Brain pericyte (primary cell): ENCODE results near the gene ANKRD45.
"Not testable (repeated sequence)": the region's sequence is repeated elsewhere in the genome, so short reads cannot be mapped to it uniquely, and the experiment has no call there.

Source experiments
- DNase-seq: peaks from one replicate; pipeline ENCODE4 v3.0.0-alpha.2; 2012; ENCODE audit warnings: low read depth, low spot score

ANKRD45 gene

DNA sequence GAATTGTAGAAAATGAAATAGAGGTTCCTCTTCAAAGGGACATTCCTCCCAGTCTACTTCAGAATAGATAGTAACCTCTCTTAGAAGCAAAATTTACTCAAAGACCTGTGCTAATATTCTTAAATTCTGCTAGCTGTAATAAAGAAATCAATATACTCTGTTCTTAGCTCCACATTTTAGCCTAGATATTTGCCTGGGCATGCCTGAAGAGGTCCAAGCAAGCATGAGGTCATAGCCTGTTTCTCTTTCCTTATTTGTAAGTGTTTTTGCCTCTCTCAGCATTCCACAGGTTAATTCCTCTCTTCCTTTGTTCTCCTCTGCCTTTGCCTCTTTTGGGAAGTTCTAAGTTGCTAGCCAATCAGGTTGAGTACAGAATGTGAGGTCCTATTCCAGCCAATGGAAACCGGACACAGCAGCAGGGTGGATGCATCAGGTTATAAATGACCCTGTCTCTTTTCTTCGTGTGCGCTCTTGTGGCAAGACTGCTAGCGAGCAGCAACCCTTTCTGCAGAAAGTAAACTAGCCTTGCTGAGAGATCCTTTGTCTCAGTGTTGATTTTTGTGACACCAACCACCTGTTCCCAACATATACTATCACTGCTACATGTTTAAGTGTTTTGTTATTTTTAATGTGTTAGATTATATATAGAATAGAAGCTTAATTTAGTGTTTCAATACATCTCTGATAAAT is 27.1 kb downstream of the ANKRD45 start:
- not testable (repeated sequence) for DNase-seq

DNA sequence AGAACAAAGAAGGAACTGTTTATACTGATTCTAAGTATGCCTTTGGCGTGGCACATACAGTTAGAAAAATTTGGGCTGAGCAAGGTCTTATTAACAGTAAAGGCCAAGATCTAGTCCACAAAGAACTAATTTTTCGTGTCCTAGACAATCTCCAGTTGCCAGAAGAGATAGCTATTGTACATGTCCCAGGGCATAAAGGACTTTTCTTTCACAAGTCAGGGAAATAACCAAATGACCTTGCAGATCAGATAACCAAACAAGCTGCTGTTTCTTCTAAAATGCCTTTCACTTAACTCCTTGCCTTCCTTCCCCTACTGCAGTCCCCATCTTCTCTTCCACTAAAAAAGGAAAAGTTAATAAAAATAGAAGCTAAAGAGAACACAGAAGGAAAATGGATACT is 30.5 kb downstream of the ANKRD45 start:
- DNase-seq = no peak

DNA sequence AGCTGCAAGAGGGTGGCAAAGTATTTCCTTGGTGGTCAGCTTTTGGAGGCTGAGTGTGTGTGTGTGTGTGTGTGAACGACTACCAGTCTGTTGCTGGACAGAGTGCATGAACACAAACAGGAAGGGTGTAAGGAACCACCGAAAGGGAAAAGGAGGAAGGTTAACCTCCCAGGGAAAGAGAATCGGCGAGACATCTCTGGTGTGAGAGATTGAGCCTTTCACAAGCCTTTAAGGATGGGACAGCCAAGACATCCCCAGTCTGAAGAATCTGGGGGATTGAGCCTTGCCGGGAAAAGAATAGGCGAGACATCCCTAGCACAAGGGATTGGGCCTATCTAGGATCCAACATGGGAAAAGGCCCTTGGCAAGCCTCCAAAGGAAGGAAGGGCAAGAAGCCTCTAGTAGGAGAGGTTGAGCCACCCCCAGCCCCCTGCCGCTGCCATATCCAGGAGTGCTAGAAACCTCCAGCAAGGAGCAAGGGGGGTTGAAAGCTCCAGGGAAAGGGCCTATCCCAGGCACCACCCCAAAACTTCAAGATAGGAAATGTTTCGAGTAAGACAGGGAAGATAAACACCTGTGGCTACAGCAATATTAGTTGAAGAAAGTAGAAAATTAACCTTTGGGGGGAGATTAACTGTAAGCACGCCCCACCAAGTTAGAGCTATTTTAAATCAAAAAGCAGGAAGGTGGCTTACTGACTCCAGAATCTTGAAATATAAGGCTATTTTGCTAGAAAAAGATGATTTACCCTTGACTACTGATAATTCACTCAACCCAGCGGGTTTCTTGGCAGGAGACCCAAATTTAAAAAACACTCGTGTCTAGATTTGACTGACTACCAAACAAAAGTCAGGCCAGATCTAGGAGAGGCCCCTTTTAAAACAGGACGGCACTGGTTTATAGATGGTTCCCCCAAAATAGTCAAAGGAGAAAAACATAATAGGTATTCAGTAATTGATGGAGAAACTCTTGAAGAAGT is 31.3 kb downstream of the ANKRD45 start:
- DNase-seq = no peak

DNA sequence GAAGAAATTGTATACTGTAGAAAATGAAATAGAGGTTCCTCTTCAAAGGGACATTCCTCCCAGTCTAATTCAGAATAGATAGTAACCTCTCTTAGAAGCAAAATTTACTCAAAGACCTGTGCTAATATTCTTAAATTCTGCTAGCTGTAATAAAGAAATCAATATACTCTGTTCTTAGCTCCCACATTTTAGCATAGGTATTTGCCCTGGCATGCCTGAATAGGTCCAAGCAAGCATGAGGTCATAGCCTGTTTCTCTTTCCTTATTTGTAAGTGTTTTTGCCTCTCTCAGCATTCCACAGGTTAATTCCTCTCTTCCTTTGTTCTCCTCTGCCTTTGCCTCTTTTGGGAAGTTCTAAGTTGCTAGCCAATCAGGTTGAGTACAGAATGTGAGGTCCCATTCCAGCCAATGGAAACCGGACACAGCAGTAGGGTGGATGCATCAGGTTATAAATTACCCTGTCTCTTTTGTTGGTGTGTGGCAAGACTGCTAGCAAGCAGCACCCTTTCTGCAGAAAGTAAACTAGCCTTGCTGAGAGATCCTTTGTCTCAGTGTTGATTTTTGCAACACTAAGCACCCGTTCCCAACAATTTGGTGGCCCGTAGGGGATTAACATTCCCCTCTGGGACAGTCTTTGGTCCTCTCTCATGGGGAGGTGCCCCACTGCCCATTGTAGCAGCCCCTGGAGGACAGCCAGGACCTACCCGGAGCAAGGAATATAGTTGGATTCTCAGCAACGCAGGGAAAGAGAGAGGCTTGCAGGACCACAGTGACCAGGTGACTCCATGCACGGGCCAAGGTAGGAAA is 32.2 kb downstream of the ANKRD45 start:
- not testable (repeated sequence) for DNase-seq

DNA sequence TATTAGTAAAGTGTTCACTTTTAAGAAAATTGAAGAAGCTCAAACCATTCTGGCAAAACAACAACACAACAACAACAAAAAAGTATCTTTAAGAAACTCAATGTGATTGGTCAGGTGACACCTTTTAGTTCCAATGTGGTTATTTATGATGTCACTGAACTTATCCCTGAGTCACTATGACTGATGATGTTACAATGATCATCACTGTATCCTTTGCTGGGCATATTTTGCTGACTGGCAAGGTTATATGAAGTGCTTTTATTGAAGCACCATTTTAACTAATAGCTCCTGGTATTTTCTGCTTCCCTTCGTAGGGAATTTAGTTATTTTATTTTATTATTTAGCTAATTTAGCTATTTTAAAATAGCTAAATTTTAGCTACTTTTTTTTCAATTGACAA is 34.5 kb downstream of the ANKRD45 start, which contains the start of gene TEX50:
Gene TEX50 (plus strand): TSS at position 223 of the 400 bp plus-strand sequence. CDS start 184 bp downstream, outside the sequence.
- DNase-seq = no peak

DNA sequence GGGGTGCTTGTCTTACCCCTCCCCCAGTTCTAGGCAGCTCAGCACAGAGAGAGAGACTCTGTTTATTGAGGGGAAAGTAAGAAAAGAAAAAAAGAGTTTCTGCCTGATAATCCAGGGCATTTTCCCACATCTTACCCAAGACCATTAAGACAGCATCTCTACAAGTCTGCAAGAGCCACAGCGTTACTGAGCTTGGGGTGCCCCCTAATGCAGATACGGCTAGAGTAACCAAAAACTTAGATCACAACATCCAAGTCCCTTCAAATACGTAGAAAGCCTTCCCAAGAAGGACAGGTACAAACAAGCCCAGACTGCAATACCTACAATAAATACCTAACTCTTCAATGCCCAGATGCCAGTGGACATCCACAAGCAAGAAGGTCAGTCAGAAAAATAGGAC is 40.8 kb downstream of the ANKRD45 start:
- DNase-seq = no peak

DNA sequence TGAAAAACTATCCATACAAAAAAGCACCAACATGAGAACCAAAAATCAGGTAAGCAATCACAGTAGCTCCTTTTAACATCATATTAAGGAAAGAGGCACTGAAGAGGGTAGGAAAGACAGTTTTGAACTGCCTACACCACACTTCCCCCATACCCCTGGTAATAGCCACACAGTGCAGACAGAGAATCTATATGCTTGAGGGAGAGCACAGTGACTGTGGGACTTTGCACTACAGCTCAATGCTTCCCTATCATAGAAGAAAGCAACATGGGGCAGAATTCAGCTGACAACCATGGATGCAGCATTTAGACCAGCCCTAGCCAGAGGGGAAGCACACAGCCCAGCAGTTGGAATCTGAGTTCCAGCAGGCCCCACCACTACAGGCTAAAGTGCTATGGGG is 42.4 kb downstream of the ANKRD45 start:
- DNase-seq = no peak

DNA sequence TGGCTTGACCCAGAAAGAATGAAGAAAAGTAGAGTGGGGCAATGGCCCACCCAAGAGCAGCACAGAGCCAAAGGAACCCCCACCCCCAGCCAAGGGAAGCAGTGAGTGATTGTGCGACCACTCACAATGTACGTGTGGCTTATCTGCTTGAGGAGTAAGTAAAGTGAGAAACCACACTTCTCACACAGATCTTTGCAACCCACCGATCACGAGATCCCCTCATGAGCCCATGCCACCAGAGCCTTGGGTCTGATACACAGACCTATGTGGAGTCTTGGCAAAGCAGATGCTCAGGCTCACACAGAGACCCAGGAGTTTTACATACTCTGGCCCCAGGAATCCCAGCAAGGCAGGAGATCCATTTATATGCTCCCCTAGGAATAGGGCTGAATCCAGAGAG is 52.8 kb downstream of the ANKRD45 start:
- no peak for DNase-seq

DNA sequence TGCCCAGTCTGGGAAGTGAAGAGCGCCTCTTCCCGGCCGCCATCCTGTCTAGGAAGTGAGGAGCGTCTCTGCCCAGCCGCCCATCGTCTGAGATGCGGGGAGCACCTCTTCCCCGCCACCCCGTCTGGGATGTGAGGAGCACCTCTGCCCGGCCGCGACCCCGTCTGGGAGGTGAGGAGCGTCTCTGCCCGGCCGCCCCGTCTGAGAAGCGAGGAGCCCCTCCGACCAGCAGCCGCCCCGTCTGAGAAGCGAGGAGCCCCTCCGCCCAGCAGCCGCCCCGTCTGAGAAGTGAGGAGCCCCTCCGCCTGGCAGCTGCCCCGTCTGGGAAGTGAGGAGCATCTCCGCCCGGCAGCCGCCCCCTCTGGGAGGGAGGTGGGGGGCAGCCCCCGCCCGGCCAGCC is 56.6 kb downstream of the ANKRD45 start:
- DNase-seq = not testable (repeated sequence)

DNA sequence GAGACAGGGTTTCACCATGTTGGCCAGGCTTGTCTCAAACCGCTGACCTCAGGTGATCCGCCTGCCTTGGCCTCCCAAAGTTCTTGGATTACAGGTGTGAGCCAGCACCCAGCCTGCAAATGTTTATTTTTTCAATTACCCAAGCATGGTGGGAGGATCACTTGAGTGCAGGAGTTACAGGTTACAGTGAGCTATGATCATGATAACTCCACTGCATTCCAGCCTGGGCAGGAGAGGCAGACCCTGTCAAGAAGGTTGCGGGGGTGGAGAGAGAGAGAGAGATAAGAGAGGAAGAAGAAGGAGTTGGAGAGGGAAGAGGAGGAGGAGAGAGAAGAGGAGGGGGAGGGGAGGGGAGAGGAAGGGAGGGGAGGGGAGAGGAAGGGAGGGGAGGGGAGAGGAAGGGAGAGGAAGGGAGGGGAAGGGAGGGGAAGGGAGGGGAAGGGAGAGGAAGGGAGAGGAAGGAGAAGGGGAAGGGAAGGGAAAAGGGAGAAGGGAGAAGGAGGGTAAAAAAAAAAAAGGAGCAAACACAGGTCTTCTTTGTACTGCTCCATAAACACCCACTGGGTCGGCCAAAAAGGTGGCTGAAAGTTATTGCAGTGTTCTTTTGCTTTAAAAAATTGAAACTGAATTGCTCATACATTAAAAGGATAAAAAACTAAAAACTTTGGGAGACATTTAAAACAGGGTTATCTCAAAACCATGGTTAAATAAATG is 61.0 kb downstream of the ANKRD45 start:
- no peak for DNase-seq

DNA sequence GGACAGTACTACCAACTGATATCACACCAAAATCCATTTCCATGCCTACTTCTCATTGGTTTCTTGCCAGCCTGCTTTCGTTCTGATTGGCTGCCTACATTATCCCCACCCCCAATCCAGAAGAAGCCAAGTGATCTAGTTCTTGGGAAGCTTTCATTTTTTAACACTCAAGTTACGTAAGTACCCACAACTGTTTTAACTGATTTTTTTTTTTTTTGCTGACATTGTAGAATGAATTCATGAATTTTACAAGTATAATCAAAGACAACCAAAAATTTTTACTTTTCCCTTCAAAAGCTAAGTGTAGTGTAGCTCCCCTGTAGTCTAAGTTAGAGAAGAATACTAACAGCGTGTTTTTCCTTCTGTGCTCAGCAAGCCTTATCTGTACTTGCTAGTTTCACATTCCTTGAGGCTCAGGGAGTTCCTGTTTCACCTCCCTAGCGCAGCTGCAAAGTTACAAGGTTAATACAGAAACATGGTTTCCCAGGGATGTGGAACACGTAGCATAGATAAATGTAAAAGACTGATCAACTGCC is 66.5 kb downstream of the ANKRD45 start, which contains the start of gene SLC9C2:
Gene SLC9C2 (minus strand): TSS at position 17 of the 536 bp plus-strand sequence. CDS start 1,296 bp downstream, outside the sequence.
- no peak for DNase-seq

DNA sequence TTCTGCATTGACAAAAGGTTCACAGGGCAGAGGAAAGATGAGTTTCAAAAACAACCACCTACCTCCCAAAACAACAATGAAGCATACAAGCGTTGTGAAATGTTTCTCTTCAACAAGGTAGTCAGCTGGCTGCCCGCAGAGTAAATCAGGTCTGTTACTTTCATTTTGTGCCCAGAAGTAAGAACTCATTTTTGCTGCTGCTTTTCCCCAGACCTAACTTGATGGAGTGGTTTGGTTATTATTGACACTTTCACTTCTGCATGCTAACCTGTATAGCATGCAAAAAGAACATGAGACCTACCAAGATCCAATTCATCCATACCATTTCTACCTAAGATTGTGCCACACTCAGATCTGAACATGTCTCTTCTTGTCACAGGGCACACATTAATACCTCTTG is 68.1 kb downstream of the ANKRD45 start:
- no peak for DNase-seq

DNA sequence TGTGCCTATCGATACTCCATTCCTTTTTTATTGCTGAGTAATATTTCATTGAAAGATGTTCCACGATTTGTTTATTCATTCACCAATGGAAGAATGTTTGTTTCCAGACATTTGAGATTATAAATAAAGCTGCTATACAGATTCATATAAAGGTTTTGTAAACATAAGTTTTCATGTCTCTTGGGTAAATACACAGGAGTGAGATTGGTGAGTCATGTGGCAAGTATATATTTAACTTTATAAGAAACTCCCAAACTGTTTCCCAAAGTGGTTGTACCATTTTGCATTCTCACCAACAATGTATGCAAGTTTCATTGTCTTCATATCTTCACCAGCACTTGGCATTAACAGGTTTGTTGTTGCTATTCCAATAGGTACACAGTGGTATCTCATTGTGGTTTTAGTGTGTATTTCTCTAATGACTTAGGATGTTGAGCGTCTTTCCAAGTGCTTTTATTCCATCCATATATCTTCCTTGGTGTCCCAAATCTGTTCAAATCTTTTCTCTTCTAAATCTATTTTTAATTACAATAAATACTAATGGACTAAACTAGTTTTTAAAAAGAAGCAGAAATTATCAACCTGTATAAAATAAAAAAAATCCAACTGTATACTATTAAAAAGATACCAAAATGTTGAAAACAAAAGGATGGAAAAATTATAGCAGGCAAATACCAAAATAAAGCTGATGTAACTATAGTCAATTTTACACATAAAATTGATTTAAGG is 73.4 kb downstream of the ANKRD45 start:
- no peak for DNase-seq

DNA sequence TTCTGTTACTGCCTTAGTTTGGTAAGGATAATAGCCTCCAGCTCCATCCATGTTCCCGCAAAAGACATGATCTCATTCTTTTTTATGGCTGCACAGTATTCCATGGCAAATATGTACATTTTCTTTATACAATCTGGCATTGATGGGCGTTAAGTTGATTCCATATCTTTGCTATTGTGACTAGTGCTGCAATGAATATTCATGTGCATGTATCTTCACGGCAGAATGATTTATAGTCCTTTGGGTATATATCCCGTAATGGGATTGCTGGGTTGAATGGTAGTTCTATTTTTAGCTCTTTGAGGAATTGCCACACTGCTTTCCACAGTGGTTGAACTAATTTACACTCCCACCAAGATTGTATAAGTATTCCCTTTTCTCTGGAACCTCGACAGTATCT is 78.5 kb downstream of the ANKRD45 start:
- not testable (repeated sequence) for DNase-seq

DNA sequence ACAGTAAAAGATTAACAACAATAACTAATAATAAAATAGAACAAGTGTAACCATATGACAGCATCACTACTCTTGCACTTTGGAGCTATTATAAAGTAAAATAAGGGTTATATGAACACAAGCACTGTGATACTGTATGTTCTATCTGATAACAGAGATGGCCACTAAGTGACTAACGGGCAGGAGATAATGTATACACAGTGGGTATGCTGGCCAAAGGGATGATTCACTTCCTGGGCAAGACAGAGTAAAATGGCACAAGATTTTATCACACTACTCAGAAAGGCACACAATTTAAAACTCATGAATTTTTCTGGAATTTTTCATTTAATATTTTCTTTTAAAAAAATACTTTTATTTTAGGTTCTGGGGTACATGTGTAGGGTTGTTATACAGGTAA is 79.1 kb downstream of the ANKRD45 start:
- DNase-seq = no peak

DNA sequence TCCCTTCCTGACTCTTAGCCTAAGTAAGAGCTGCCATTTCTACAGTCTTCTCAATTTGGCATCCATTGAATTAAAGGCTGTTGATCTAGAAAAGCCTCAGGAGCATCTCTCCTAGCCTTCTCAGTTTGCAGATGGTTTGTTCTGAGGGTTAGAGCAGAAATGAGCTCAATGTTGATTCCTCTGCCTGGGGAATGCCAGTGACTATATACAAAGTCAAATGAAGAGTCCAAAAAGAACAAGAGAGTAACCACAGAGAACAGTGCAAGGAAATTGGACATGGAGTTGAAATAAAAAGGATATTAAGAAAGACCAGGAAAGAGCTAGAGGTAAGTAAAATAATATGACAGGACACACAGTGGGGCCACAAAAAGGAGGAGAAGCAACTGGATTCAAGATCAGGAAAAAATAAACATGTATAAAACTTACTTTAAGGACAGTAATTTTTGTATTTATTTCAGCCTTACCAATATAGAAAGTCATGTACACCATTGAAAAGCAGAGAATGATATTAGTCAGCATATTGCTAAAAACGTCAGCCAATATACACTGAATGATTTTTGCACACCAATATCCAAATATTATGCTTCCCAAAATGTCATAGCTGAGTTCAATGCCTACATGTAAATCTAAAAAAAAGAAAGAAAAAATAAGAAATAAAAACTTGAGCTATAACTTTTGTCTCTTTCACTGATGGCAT is 88.1 kb downstream of the ANKRD45 start:
- no peak for DNase-seq

DNA sequence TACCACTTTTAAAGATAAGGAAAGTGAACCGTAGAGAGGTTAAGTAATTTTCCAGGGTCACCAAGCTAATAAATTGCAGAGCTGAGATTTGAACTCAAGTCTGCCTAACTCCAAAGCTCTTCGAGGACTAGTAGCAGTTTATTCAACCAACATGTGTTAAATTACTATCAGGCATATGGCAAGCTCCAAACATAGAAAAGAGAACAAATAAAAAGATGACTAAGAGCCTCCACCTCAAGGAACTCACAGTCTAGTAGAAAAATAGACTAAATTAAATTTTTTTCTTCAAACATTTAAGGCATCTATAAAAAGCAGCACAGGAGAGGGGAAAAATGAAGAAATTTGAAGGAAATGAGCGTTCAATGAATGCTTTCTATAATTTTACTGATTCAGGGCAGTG is 89.0 kb downstream of the ANKRD45 start:
- no peak for DNase-seq

DNA sequence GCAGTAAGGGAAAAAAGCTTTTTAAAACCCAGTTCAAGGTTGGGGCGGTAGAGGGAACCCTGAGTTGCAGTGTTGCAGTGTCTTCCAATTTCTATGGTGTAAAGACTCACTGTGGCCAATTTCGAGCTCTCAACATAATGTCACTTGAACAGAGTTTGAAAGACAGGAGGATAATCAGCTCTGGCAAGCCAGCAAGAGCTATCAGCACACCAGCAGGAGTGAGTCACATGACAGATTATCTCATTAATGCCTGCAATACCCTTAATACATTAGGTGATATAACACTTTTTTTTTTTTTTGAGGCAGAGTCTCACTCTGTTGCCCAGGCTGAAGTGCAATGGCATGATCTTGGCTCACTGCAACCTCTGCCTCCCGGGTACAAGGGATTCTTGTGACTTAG is 89.6 kb downstream of the ANKRD45 start:
- DNase-seq = no peak

DNA sequence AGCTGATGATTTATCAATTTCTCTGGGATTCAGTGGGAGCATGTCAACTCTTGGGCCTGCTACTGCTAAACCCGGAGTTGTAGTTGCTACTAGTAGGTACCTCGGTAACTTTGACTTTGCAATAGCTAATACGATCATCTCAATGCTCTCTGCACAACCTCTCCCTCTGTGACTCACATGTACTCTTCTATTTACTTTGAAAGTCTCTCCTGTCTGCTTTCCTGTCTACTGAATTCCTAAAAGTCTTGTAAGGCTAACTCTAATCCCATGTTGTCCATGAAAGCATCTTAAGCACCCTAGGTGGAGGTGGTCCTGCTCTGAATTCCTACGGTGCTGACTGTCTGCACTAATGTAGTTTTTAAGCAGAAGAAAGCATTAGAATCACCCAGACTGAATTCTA is 96.1 kb downstream of the ANKRD45 start:
- no peak for DNase-seq
